Suprapubic skin (tissue), 4 donors: Measurements from ENCODE around the gene THSD7B.
"Not testable (repeated sequence)": the region's sequence is repeated elsewhere in the genome, so short reads cannot be mapped to it uniquely, and the experiment has no call there.

ENCODE experiments used
- CTCF ChIP-seq, 2 donors: fragments of 200-600 bp in 1 of 2; fragments of 450-650 bp in 1 of 2; sonication (generic) in 1 of 2; IDR thresholded peaks; one replicate each; pipeline ENCODE4 v1.5.1; 2016 to 2019; ENCODE audit warnings: antibody characterized with exemption in 2 of 2, mild to moderate bottlenecking in 1 of 2, moderate library complexity in 1 of 2
- EP300 ChIP-seq: sonication (generic); formaldehyde crosslinking; IDR thresholded peaks from one replicate; pipeline ENCODE4 v1.6.1; 2017; ENCODE audit warnings: antibody characterized with exemption
- POLR2A ChIP-seq, 2 donors: fragments of 450-650 bp; IDR thresholded peaks; one replicate each; pipeline ENCODE4 v1.6.1; 2017; ENCODE audit warnings: antibody characterized with exemption in 2 of 2, mild to moderate bottlenecking in 2 of 2, moderate library complexity in 2 of 2
- POLR2AphosphoS5 ChIP-seq, 3 donors: sonication (generic); formaldehyde crosslinking; IDR thresholded peaks; one replicate each; pipeline ENCODE4 v1.6.1; 2017; ENCODE audit warnings: antibody characterized with exemption in 3 of 3

GRCh38 chr2:137331562-137331961, 566.2 kb downstream of the THSD7B start:
- TF ChIP-seq CTCF (IDR thresholded peaks at IDR 0.05); EP300; POLR2AphosphoS5 (IDR thresholded peaks at IDR 0.05); POLR2A (IDR thresholded peaks at IDR 0.05): not testable (repeated sequence)
